PFSK-1 (cell line): ENCODE data around the gene NLRC3.

Experiments
- FOXP2 ChIP-seq: optimal IDR thresholded peaks from 2 replicates; pipeline ENCODE3; 2011; ENCODE audit warnings: borderline replicate concordance, control low read depth, inconsistent platforms; ENCODE audit not compliant: insufficient read depth; ENCODE audit errors: extremely low read length, extremely low read depth
- POLR2AphosphoS5 ChIP-seq: IDR thresholded peaks from 2 replicates; pipeline ENCODE4 v1.6.1; 2012; ENCODE audit warnings: low read depth, mild to moderate bottlenecking, control low read depth, low read length, moderate library complexity
- SIN3A ChIP-seq: IDR thresholded peaks from 2 replicates; pipeline ENCODE4 v1.6.1; 2012; ENCODE audit warnings: mild to moderate bottlenecking, low read length, moderate library complexity, borderline replicate concordance; ENCODE audit not compliant: insufficient read depth
- TAF1 ChIP-seq: IDR thresholded peaks from 2 replicates; pipeline ENCODE4 v1.6.1; 2012; ENCODE audit warnings: low read length, control low read depth, borderline replicate concordance; ENCODE audit not compliant: insufficient read depth
- TF ChIP-seq, protein P1 (sequence below), 2 experiments: IDR thresholded peaks; 2 replicates each; pipeline versions ENCODE4 v1.6.1 to v1.8.0; 2011 to 2012; ENCODE audit warnings: low read depth in 2 of 2, low read length in 2 of 2, control low read depth in 1 of 2, inconsistent platforms in 1 of 2, mild to moderate bottlenecking in 1 of 2, moderate library complexity in 1 of 2; ENCODE audit not compliant: insufficient read depth in 1 of 2

DNA sequence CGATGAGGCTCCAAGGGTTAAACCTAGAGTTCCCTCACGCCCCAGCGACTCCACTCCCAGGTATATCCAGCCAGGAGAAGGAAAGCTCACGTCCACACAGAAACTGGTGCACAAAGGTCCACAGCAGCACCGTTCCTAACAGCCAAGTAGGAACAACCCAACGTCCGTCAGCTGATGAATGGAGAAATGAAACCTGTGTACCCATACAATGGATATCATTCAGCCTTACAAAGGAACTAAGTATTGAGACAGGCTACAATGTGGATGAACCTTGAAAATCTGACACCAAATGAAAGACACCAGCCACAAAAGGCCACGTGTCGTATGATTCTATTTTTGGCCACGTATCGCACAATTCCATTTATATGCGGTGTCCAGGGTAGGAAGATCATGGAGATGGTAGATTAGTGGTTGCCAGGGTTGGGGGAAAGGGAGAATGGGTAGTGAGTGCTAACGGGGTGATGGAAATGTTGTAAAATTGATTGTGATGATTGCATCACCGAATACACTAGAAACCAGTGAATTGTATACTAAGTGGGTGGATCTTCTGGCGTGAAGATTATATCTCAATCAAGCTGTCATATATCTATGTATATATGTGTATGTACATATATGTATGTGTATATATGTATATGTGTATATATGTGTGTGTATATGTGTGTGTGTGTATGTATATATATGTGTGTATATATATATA, 30.1 kb downstream of the NLRC3 start:
- TF ChIP-seq TAF1 (no peak), POLR2AphosphoS5 (no peak), SIN3A (no peak), FOXP2 (no peak)
- TF ChIP-seq, protein P1, sequence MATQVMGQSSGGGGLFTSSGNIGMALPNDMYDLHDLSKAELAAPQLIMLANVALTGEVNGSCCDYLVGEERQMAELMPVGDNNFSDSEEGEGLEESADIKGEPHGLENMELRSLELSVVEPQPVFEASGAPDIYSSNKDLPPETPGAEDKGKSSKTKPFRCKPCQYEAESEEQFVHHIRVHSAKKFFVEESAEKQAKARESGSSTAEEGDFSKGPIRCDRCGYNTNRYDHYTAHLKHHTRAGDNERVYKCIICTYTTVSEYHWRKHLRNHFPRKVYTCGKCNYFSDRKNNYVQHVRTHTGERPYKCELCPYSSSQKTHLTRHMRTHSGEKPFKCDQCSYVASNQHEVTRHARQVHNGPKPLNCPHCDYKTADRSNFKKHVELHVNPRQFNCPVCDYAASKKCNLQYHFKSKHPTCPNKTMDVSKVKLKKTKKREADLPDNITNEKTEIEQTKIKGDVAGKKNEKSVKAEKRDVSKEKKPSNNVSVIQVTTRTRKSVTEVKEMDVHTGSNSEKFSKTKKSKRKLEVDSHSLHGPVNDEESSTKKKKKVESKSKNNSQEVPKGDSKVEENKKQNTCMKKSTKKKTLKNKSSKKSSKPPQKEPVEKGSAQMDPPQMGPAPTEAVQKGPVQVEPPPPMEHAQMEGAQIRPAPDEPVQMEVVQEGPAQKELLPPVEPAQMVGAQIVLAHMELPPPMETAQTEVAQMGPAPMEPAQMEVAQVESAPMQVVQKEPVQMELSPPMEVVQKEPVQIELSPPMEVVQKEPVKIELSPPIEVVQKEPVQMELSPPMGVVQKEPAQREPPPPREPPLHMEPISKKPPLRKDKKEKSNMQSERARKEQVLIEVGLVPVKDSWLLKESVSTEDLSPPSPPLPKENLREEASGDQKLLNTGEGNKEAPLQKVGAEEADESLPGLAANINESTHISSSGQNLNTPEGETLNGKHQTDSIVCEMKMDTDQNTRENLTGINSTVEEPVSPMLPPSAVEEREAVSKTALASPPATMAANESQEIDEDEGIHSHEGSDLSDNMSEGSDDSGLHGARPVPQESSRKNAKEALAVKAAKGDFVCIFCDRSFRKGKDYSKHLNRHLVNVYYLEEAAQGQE (IDR thresholded peaks at IDR 0.05; ENCODE audit: insufficient read depth in 1 of 2, low read depth in 2 of 2, low read length in 2 of 2): no peak
